Measurements from ENCODE around the gene HRG.

The HRG gene

GRCh38 chr3:186638259-186638658, 27.6 kb upstream of the HRG start:
- DNase-seq, result no peak

GRCh38 chr3:186639778-186640472, 25.9 kb upstream of the HRG start, which contains the start of gene FETUB:
TSS of gene FETUB (plus strand) at chr3:186640399. CDS start at chr3:186640461, 62 bp downstream.
- no peak for DNase-seq

GRCh38 chr3:186640473-186640818, 25.4 kb upstream of the HRG start:
- DNase-seq, result no peak

- DNase-seq, result no peak
Measured at GRCh38 chr3:186640929-186641328, 24.9 kb upstream of the HRG start.

GRCh38 chr3:186642014-186642413, 23.8 kb upstream of the HRG start:
- no peak for DNase-seq

GRCh38 chr3:186643493-186643892, 22.3 kb upstream of the HRG start:
- DNase-seq, result no peak

GRCh38 chr3:186644683-186645082, 21.1 kb upstream of the HRG start:
- DNase-seq, result no peak

GRCh38 chr3:186646106-186646505, 19.7 kb upstream of the HRG start:
- no peak for DNase-seq

GRCh38 chr3:186646841-186647240, 19.0 kb upstream of the HRG start:
- no peak for DNase-seq

- DNase-seq, result no peak
Measured at GRCh38 chr3:186648851-186649250, 17.0 kb upstream of the HRG start.

- DNase-seq, result no peak
Measured at GRCh38 chr3:186651678-186652215, 14.1 kb upstream of the HRG start.

GRCh38 chr3:186653080-186653707, 12.6 kb upstream of the HRG start:
- no peak for DNase-seq

- no peak for DNase-seq
Measured at GRCh38 chr3:186653984-186654383, 11.8 kb upstream of the HRG start.

GRCh38 chr3:186663361-186664118, 2.3 kb upstream of the HRG start:
- DNase-seq, result no peak

- DNase-seq, result no peak
Measured at GRCh38 chr3:186664119-186664495, 1.7 kb upstream of the HRG start.

- DNase-seq, result no peak
Measured at GRCh38 chr3:186664506-186664905, 1.3 kb upstream of the HRG start.

GRCh38 chr3:186668426-186668825, 2.6 kb downstream of the HRG start:
- no peak for DNase-seq

- no peak for DNase-seq
Measured at GRCh38 chr3:186669378-186670084, 3.7 kb downstream of the HRG start.

- DNase-seq, result no peak
Measured at GRCh38 chr3:186670155-186670554, 4.3 kb downstream of the HRG start.

GRCh38 chr3:186671051-186671450, 5.2 kb downstream of the HRG start:
- no peak for DNase-seq

GRCh38 chr3:186678604-186679003, 12.8 kb downstream of the HRG start:
- no peak for DNase-seq

- no peak for DNase-seq
Measured at GRCh38 chr3:186679151-186679550, 13.3 kb downstream of the HRG start.

GRCh38 chr3:186680869-186681268, 15.1 kb downstream of the HRG start:
- no peak for DNase-seq
